Kidney (tissue), 14 donors: ENCODE measurements around the gene SPEM1. TPM values are rescaled to one million over a fixed set of nuclear protein-coding genes. Genes with fewer than 3 reads are reported as not detected.
A peak's percentile ranks its signal among the peaks of the same experiment; 100 is the strongest.

Experiments used
- DNase-seq, 5 donors: peaks; one replicate each; pipeline ENCODE4 v3.0.0-alpha.2; 2013 to 2020
- FAIRE-seq: peaks from 2 replicates; lab custom pipeline; 2012; peaks lifted over from hg19 to GRCh38; lab: Jason Lieb, UNC
- H3K27ac ChIP-seq, 2 donors: one replicate each; pipeline ENCODE4 v1.7.0; 2013; ENCODE audit warnings: low read depth in 2 of 2, low read length in 2 of 2, inconsistent platforms in 1 of 2
- H3K27me3 ChIP-seq: one replicate; pipeline ENCODE4 v1.7.1; 2013; ENCODE audit warnings: low read length, inconsistent platforms; ENCODE audit not compliant: control insufficient read depth, insufficient read depth
- H3K36me3 ChIP-seq, 3 donors: one replicate each; pipeline versions ENCODE4 v1.7.0 to v1.7.1; 2013; ENCODE audit warnings: low read length in 3 of 3, control low read depth in 1 of 3, inconsistent platforms in 1 of 3; ENCODE audit not compliant: insufficient read depth in 3 of 3, control insufficient read depth in 2 of 3
- H3K4me1 ChIP-seq, 3 donors: one replicate each; pipeline versions ENCODE4 v1.7.0 to v1.7.1; 2013; ENCODE audit warnings: low read length in 3 of 3, inconsistent platforms in 1 of 3, low read depth in 1 of 3; ENCODE audit not compliant: control insufficient read depth in 2 of 3, insufficient read depth in 2 of 3
- H3K4me3 ChIP-seq, 3 donors: one replicate each; pipeline versions ENCODE4 v1.7.0 to v1.8.1; 2013; ENCODE audit warnings: low read length in 3 of 3, control low read depth in 1 of 3, inconsistent platforms in 1 of 3
- H3K9ac ChIP-seq, 3 donors: one replicate each; pipeline versions ENCODE4 v1.7.0 to v1.7.1; 2013; ENCODE audit warnings: low read length in 3 of 3, control low read depth in 1 of 3, inconsistent platforms in 1 of 3
- H3K9me3 ChIP-seq, 3 donors: one replicate each; pipeline versions ENCODE4 v1.7.0 to v1.7.1; 2013; ENCODE audit warnings: low read length in 3 of 3, control low read depth in 1 of 3, inconsistent platforms in 1 of 3; ENCODE audit not compliant: control insufficient read depth in 2 of 3, insufficient read depth in 1 of 3
- intact Hi-C: fragments of 100-400 bp; cut with DNase I; formaldehyde crosslinking; loops from one replicate; pipeline ENCODE4 v1.11.1; 2022
- polyA plus RNA-seq: library from polyadenylated mRNA; stranded (reverse); fragments of 350-450 nt; fragmentation: Illumina TruSeq; extraction: RNeasy Lipid Tissue Mini Kit (QIAGEN cat#74804); gene quantifications from one replicate; pipeline ENCODE4 v1.2.3, GENCODE V29; 2014; ENCODE audit warnings: low read depth, low replicate concordance; ENCODE audit not compliant: insufficient read depth
- total RNA-seq: library from RNA; stranded (reverse); fragmentation: NEBNext Ultra II Directional; extraction: Animal tissue kit (Norgen Biotek cat#: 25700); gene quantifications from one replicate; pipeline ENCODE4 v1.2.1, GENCODE V29; 2021
- TF ChIP-seq, protein P1 (sequence below): IDR thresholded peaks from 3 replicates; pipeline ENCODE4 v1.5.1; 2012; ENCODE audit warnings: mild to moderate bottlenecking, moderate library complexity, borderline replicate concordance; ENCODE audit not compliant: insufficient read depth; ENCODE audit errors: extremely low read depth
- donor health status: control.
- donor health status: control.
- donor health status: control.
- donor health status: control.
- donor health status: control.
- donor health status: DM: yes; HTN: yes; CAD: no.
- donor health status: Normal renal cell carcinoma (clear cell type).

Gene SPEM1
- total and polyA plus RNA-seq, 2 donors from 2014 or later = not detected

DNA sequence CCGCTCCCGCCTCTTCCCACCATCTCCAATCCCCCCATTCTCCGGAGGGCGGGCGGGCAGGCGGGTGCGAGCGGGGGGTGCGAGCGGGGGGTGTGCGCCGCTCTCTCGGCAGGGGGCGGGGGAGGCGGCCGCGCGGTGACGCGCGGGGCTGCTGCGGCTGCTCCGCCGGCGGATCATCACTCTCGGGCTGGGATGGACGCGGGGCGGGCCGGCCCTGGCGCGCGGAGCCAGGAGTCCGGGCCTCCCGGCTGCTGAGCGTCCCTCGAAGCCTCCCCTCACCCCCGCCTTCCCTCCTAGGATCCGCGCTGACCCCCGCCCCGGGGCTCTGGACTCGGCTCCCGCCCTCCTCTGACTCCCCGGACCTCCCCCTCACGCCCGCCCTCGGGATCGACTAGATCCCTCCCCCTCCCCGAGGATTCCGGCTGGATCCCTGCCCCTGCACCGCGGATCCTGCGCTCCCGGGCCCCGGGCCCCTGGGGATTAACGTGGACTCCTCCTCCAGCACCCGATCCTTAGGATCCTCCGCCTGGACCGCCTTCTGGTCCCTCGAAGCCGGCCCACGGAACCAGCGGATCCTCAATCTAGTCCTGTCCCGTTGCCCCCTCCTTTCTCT is 15.3 kb upstream of the SPEM1 start:
- Histone ChIP-seq H3K9ac (peak overlapping the region in 2 of 3 donors; percentile 48 to 55), H3K27me3 (no peaks in the 10 kb centered on the region), H3K4me3 (peak overlapping the region; percentile 29 to 72 (median 41)), H3K9me3 (no peaks in the 10 kb centered on the region), H3K36me3 (no peaks in the 10 kb centered on the region), H3K4me1 (peaks cover 0 to 6% (median 6%) of the 10 kb centered on the region in 3 donors), H3K27ac (peak overlapping the region; percentile 42 to 51)
- no peak for FAIRE-seq
- intact Hi-C loops = no loop called here
- peak in 3 of 5 donors; percentile 25 to 94 (median 90) for DNase-seq
- TF ChIP-seq, protein P1, sequence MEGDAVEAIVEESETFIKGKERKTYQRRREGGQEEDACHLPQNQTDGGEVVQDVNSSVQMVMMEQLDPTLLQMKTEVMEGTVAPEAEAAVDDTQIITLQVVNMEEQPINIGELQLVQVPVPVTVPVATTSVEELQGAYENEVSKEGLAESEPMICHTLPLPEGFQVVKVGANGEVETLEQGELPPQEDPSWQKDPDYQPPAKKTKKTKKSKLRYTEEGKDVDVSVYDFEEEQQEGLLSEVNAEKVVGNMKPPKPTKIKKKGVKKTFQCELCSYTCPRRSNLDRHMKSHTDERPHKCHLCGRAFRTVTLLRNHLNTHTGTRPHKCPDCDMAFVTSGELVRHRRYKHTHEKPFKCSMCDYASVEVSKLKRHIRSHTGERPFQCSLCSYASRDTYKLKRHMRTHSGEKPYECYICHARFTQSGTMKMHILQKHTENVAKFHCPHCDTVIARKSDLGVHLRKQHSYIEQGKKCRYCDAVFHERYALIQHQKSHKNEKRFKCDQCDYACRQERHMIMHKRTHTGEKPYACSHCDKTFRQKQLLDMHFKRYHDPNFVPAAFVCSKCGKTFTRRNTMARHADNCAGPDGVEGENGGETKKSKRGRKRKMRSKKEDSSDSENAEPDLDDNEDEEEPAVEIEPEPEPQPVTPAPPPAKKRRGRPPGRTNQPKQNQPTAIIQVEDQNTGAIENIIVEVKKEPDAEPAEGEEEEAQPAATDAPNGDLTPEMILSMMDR = no peak

DNA sequence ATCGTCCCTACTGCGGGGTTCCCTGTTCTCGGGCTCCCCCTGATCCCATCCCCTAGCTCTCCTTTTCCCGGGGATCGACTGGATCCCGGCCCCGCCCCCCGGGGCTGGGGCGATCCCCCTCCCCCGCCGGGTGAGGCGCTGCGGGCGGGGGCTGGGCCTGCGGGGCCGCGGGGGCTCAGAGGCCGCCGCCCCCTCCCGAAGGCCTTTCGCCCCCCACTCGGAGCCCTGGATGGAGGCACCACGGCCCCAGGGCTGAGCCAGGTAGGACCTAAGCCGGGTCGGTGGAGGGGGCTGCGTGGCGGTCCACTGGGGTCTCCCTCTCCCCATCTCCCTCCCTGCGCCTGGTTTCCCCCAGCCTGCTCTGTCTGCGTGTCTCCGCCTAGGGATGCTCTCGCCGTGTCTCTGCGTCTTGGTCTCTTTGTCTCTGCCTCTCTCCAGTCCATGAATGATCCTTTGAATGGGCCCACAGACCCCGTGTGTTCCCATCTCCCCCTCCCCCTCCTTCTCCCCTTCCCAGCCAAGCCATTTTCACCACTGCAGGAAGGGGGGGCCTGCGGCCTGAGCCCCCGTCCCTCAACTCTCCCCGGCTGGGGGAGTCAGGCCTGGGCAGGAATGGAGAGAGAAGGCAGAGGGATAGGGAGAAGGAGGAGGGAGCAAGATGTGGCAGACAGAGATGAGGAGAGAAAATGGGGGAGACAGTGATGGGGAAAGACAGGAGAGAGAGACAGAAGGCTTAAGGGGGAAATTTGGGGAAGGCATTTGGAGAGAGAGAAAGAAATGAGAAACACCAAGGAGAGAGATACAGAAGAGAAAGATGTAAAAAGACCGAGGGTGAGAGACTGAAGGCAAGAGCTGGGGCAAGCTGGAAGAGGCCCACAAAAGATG is 14.5 kb upstream of the SPEM1 start:
- DNase-seq (peak in 3 of 5 donors; percentile 37 to 81 (median 79)), FAIRE-seq (no peak)
- peaks cover 0 to 6% (median 6%) of the 10 kb centered on the region in 3 donors for H3K4me1 ChIP-seq
- no peaks in the 10 kb centered on the region for H3K9me3 ChIP-seq
- no peaks in the 10 kb centered on the region for H3K27me3 ChIP-seq
- TF ChIP-seq, protein P1 = no peak
- peak overlapping the region in 2 of 3 donors; percentile 48 to 55 for H3K9ac ChIP-seq
- H3K27ac ChIP-seq = peak overlapping the region; percentile 43 to 65
- no peaks in the 10 kb centered on the region for H3K36me3 ChIP-seq
- intact Hi-C loops = no loop called here
- H3K4me3 ChIP-seq = peak overlapping the region; percentile 29 to 72 (median 45)

DNA sequence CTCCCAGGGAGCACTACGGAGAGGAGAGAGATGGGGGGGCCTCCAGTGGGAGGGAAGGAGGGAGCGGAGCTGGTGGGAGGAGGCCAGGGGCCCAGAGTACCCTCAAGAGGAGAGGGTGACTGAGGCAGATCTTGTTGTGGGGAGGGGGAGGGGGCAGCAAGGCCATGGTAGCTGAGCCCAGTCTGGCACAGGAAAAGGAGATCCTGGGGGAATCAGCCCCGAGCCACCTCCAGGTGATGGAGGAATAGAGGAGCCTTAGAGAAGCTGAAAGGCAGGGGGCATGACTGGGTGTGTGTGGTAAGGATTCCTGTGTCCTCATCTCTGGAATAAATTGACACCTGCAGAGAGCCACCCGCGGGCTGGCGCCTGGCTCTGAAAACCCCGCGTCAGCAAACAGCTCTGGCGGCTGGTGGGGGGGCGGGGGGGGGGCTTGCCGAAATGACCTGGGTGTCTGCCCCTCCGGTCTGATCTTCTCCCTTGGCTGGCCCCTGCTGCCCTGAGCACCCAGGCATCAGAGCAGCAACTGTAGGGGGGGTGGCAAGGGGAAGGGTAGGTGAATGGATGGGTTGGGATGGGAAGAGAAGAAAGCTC is 13.8 kb upstream of the SPEM1 start:
- Histone ChIP-seq H3K9ac (no peak overlapping the region), H3K27ac (no peak overlapping the region), H3K4me3 (no peak overlapping the region), H3K4me1 (peaks cover 0 to 6% (median 6%) of the 10 kb centered on the region in 3 donors), H3K9me3 (no peaks in the 10 kb centered on the region), H3K36me3 (no peaks in the 10 kb centered on the region), H3K27me3 (no peaks in the 10 kb centered on the region)
- DNase-seq (peak in 1 of 5 donors; percentile 73), FAIRE-seq (no peak)
- intact Hi-C loops = no loop called here
- TF ChIP-seq, protein P1 = no peak
